ENCODE results near the gene KIAA1958. TPM values are rescaled to one million over a fixed set of nuclear protein-coding genes. Genes with fewer than 3 reads are reported as not detected.

Gene KIAA1958
- total RNA-seq, 4 donors from 2014 or later: 13.1 to 17.2 (median 16.7) TPM

GRCh38 chr9:112501287-112501686 lies 14.7 kb downstream of the KIAA1958 start:
- H3K4me3 ChIP-seq: no peak overlapping the region
- H3K36me3 ChIP-seq: no peaks in the 10 kb centered on the region
- no peak overlapping the region for H3K27ac ChIP-seq
- H3K9me3 ChIP-seq: no peaks in the 10 kb centered on the region
- no peaks in the 10 kb centered on the region for H3K27me3 ChIP-seq
- no peak for DNase-seq
- peaks cover 0 to 3% (median 0%) of the 10 kb centered on the region in 4 donors for H3K4me1 ChIP-seq
- TF ChIP-seq CTCF (IDR thresholded peaks at IDR 0.05) (no peak), POLR2A (IDR thresholded peaks at IDR 0.05) (no peak)

GRCh38 chr9:112502175-112502946 lies 15.7 kb downstream of the KIAA1958 start:
- Histone ChIP-seq H3K4me3 (no peak overlapping the region), H3K9me3 (no peaks in the 10 kb centered on the region), H3K27me3 (no peaks in the 10 kb centered on the region), H3K4me1 (peaks cover 0 to 12% (median 0%) of the 10 kb centered on the region in 4 donors), H3K36me3 (no peaks in the 10 kb centered on the region), H3K27ac (no peak overlapping the region)
- no peak for DNase-seq
- TF ChIP-seq POLR2A (IDR thresholded peaks at IDR 0.05) (no peak), CTCF (IDR thresholded peaks at IDR 0.05) (no peak)

GRCh38 chr9:112503170-112503569 lies 16.5 kb downstream of the KIAA1958 start:
- peaks cover 0 to 12% (median 0%) of the 10 kb centered on the region in 4 donors for H3K4me1 ChIP-seq
- no peak for DNase-seq
- no peaks in the 10 kb centered on the region for H3K36me3 ChIP-seq
- H3K27me3 ChIP-seq: no peaks in the 10 kb centered on the region
- TF ChIP-seq CTCF (IDR thresholded peaks at IDR 0.05) (no peak), POLR2A (IDR thresholded peaks at IDR 0.05) (no peak)
- no peaks in the 10 kb centered on the region for H3K9me3 ChIP-seq
- no peak overlapping the region for H3K4me3 ChIP-seq
- H3K27ac ChIP-seq: no peak overlapping the region

GRCh38 chr9:112505086-112505485 lies 18.5 kb downstream of the KIAA1958 start:
- DNase-seq: no peak
- Histone ChIP-seq H3K4me3 (no peak overlapping the region), H3K4me1 (peaks cover 0 to 12% (median 0%) of the 10 kb centered on the region in 4 donors), H3K36me3 (no peaks in the 10 kb centered on the region), H3K27me3 (no peaks in the 10 kb centered on the region), H3K9me3 (no peaks in the 10 kb centered on the region), H3K27ac (peak overlapping the region in 2 of 4 donors; percentile 30 to 72)
- no peak for TF ChIP-seq POLR2A (IDR thresholded peaks at IDR 0.05)
- no peak for TF ChIP-seq CTCF (IDR thresholded peaks at IDR 0.05)

GRCh38 chr9:112505607-112506006 lies 19.0 kb downstream of the KIAA1958 start:
- TF ChIP-seq POLR2A (IDR thresholded peaks at IDR 0.05) (no peak), CTCF (IDR thresholded peaks at IDR 0.05) (no peak)
- H3K9me3 ChIP-seq: no peaks in the 10 kb centered on the region
- peak overlapping the region in 2 of 4 donors; percentile 30 to 72 for H3K27ac ChIP-seq
- H3K4me3 ChIP-seq: no peak overlapping the region
- no peaks in the 10 kb centered on the region for H3K27me3 ChIP-seq
- DNase-seq: no peak
- no peaks in the 10 kb centered on the region for H3K36me3 ChIP-seq
- peaks cover 0 to 12% (median 0%) of the 10 kb centered on the region in 4 donors for H3K4me1 ChIP-seq

Measured in Peyer's patch (tissue), 4 donors.